Measurements from ENCODE around the gene CILP.

CILP gene

DNA sequence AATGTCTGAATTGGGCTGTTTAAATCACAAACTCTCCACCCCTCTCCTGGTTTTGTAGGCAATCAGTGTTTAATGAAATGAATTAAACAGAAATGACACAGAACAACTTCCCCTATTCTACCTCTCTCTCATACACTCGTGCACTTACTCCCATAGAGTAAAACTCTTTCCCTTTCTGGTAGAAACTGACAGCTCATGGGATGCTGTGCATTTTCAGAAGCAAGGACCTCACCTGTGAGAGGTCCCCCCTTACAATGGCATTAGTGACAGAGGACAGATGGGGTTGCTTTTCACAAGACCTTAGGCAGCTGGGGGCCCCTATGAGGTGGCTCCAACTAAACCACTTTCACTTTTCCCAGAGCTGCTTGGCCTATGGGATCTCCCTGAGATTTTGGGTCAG is 43.5 kb upstream of the CILP start:
- TF ChIP-seq, protein P1, sequence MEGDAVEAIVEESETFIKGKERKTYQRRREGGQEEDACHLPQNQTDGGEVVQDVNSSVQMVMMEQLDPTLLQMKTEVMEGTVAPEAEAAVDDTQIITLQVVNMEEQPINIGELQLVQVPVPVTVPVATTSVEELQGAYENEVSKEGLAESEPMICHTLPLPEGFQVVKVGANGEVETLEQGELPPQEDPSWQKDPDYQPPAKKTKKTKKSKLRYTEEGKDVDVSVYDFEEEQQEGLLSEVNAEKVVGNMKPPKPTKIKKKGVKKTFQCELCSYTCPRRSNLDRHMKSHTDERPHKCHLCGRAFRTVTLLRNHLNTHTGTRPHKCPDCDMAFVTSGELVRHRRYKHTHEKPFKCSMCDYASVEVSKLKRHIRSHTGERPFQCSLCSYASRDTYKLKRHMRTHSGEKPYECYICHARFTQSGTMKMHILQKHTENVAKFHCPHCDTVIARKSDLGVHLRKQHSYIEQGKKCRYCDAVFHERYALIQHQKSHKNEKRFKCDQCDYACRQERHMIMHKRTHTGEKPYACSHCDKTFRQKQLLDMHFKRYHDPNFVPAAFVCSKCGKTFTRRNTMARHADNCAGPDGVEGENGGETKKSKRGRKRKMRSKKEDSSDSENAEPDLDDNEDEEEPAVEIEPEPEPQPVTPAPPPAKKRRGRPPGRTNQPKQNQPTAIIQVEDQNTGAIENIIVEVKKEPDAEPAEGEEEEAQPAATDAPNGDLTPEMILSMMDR (conservative IDR thresholded peaks at IDR 0.05; ENCODE audit: low read depth, low read length) = no peak
- no peak for DNase-seq (ENCODE audit: low read depth)
- H3K4me3 ChIP-seq (ENCODE audit: low read depth, low read length) = no peak overlapping the region

DNA sequence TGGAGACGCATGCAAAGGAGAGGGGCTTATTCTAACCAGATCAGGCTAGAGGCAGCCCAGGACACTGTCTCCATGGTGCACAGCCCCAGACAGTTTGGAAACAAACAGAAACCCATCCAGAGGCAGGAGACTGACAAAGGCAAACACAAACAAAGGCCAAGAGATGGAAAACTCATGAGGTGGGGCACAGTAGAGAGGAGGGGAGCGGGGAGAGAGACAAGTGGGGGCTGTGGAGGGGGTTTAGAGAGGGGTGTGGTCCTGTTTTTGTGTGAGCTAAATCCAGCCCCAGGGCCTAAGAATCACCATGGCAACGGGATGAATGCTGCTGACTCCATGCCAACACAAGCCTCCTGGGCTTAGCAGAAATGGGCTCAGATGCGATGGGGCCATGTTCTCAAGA is 43.1 kb upstream of the CILP start:
- H3K4me3 ChIP-seq (ENCODE audit: low read depth, low read length) = no peak overlapping the region
- TF ChIP-seq, protein P1 (conservative IDR thresholded peaks at IDR 0.05; ENCODE audit: low read depth, low read length) = no peak
- no peak for DNase-seq (ENCODE audit: low read depth)

DNA sequence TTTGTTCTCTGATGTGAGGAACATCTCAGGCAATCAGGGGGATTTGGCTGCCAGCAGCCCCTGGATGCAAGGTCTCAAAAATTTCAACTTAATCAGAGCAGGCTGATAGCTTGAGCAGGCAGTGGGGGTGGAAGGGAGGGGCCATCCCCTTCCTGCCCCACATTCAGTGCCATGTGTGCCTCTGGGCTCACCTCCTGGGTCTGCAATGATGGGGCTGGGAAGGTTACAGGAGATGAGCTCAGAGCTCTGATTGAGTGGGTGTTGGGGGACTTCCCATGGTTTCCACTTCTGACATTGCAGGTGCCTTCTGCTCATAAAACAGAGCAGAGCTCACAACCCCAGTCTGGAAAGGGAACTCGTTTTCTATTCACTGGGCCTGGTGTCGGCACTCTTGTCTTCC is 38.4 kb upstream of the CILP start:
- DNase-seq (ENCODE audit: low read depth) = no peak
- TF ChIP-seq, protein P1 (conservative IDR thresholded peaks at IDR 0.05; ENCODE audit: low read depth, low read length) = no peak

DNA sequence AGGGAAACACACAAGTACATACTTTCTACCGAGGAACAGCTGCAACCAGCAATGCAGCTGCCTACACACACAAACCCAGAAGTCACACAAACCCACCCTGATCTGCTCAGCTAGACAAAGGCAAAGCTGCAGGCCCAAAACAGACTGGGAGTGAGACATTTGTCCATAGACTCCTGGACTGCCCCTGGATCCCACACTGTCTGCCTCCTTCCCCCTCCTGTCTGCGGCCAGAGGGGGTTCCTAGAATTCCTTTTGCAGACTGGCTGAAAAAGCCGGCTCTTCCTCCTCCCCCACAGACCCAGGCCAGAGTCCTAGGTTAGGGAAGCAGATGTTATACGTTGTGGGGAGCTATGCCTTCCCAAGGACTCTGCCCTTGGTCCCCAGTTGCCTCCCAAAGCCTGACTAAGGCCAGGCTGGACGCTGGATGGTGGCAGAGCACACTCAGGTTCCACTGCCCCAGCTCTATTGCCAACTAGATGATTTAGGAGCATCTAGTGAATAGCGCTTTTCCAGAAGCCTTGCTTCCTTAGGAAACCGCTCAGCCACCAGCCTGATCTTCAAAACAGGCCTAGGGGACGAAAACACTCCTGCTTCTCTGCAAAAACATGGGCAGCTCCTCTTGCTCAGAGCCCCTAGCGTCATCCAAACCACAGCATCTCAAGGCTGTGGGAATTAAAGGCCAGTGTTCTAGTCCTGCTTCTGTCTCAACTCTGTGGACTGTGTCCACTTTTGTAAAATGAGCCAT is 37.4 kb upstream of the CILP start:
- TF ChIP-seq, protein P1 (conservative IDR thresholded peaks at IDR 0.05; ENCODE audit: low read depth, low read length) = no peak
- H3K4me3 ChIP-seq (ENCODE audit: low read depth, low read length) = no peak overlapping the region
- no peak for DNase-seq (ENCODE audit: low read depth)

More for the DNA sequence above, 38.4 kb upstream of the CILP start:
- no peak overlapping the region for H3K4me3 ChIP-seq (ENCODE audit: low read depth, low read length)

DNA sequence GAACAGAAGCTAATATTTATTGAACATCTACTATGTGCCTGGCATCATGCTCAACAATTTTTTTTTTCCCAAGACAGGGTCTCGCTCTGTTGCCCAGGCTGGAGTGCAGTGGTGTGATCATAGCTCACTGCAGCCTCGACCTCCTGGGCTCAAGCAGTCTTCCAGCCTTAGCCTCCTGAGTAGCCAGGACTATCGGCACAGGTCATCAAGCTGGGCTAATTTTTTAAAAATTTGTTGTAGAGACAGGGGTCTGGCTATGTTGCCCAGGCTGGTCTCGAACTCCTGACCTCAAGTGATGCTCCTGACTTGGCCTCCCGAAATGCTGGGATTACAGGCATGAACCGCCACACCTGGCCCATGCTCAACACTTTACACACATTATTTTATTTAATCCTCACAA is 35.7 kb upstream of the CILP start:
- no peak overlapping the region for H3K4me3 ChIP-seq (ENCODE audit: low read depth, low read length)
- TF ChIP-seq, protein P1 (conservative IDR thresholded peaks at IDR 0.05; ENCODE audit: low read depth, low read length) = no peak
- DNase-seq (ENCODE audit: low read depth) = no peak

DNA sequence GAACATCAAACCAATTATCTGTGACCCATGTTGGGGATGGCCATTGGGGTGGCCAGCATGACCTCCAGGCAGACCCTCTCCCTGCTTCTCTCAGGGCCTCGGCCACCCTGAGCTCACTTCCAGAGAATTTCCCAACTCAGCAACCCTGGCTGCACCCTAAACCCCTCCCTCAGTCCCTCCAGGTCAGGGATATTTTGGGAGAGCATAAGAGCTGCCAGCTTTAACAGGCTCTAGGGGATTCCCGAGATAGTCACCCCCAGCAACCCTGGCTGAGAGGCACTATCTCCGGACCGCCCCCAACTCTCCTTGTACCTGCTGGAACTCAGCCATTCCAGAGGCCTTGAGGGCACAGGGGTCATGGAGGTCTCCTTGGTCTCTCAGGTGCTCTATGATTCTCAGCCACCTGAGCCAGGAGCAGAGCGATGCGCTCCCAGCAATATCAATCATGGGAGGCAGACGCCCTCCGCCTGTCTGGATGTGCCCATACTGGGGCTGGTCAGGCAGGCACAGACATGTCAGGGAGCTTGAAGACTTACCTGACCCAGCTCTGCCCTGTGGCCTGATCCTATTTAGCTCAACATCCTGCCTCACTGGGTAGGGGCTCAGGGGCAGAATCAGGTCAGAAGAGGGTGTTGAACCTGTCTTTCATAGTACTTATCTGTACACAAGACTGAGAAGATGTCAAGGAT is 34.9 kb upstream of the CILP start:
- no peak overlapping the region for H3K4me3 ChIP-seq (ENCODE audit: low read depth, low read length)
- no peak for DNase-seq (ENCODE audit: low read depth)

More for the DNA sequence above, 34.9 kb upstream of the CILP start:
- TF ChIP-seq, protein P1 (conservative IDR thresholded peaks at IDR 0.05; ENCODE audit: low read depth, low read length) = no peak

All from choroid plexus epithelial cell (primary cell).